Activated CD8-positive, alpha-beta memory T cell treated with anti-CD3 and anti-CD28 coated beads, Interleukin-2, amount 50 U/mL, for 4 hours (primary cell): ENCODE data around the gene DYRK3.

ENCODE experiments used
- DNase-seq: peaks from one replicate; pipeline ENCODE4 v3.0.0-alpha.2; 2020

DYRK3 gene

DNA sequence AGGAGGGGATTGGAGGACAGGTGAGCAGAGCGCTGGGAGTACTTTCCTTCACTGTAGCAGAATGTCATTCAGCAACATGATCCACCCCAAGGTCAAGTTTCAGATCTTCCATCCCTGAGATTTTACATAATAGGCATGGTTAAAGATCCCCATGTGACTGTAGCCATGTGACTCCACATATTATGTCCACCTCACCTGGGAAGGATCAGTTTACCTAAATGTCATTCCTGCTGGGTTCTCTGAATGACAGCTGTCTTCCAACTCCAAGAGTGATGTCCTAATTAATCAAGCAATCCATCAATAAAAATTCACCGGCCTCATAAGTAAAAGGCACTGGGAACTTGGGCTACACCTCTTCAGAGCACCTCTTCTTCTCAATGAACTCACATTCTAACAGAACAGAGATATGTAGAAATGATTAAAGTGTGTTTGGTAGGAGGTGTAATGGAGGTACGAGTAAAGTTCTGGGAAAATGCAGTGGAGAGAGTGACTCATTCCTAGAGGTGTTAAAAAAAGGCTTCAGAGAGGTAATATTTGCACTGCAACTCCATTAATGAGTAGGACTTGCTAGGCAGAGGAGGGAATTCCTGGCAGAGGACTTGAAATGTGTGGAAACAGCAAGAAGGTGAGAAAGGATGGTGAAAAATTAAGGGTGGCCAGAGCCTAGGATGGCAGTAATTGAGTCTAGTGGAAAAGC, 27.2 kb downstream of the DYRK3 start:
- no peak for DNase-seq

DNA sequence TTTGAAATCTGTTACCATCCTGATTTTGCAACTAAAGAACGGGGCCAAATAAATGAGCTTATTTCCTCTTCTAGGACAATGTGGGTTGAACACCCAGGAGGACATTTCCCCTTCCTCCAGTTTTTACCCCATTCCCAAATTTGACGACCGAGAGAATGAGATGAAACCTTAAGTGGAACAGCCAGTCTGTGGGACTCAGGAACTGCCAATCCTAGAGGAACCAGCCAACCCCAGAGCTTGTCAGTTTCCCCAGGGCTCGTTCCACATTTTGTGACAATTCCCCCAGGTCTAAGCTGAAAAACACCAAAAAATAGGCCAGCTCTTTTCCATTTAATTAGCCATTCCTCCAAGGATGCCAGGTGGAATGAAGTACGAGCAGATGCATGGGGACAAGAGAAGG, 28.0 kb downstream of the DYRK3 start:
- no peak for DNase-seq

DNA sequence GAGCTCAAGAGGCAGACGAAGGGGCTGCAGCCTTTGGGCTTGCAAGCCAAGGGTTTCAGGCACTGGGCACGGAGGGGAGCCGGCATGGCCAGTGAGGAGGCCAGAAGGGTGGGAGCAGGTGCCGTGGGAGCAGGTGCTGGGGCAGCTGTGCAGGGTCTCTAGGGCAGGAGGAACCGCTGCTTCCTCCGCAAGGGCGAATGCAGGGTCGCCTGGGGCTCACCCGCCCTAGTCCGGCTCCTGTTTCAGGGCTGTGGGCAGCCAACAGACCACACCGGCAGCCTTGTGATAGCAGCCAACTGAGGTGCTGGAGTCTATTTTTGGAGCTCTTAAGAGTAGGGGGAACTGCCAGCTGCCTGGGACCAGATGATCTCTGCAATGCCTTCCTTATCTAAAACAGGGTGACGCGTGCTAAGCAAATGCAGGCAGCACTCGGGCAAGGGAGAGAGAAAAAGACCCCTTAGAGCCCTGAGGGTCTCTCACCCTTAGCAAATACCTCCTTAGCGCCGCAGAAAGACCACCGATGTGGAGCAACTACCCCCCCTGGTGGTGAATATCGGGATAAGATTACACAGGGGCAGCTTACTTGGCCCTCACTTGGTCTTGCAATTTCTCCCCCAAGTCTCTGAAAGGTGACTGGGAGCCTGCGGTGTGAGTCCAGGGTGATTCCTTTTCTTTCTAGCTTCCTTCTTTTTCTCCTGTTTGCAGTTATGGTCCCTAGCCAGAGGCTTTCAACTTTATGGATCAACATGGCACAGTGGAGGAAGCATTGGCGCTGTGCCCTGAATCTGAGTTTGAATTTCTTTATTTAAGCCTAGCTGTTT, 28.7 kb downstream of the DYRK3 start:
- DNase-seq = peak; percentile 71

DNA sequence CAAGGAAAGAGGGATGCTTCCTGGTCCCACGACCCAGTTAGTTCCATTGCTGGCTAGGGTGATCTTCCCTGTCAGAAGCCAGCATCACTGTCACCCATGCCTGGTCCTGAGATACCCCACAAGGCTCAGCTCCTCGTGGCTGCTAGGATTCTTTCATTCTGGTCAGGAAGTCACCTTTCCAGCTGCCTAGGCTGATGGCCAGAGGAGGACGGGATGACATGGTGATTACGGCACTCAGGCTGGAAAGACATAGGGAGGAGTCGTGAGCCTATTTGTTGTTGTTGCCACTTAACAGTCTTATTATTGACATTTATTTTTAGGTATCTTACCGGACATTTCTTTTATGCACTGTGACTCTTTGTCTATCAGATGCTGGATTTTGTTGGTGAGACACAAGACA, 29.4 kb downstream of the DYRK3 start:
- no peak for DNase-seq

DNA sequence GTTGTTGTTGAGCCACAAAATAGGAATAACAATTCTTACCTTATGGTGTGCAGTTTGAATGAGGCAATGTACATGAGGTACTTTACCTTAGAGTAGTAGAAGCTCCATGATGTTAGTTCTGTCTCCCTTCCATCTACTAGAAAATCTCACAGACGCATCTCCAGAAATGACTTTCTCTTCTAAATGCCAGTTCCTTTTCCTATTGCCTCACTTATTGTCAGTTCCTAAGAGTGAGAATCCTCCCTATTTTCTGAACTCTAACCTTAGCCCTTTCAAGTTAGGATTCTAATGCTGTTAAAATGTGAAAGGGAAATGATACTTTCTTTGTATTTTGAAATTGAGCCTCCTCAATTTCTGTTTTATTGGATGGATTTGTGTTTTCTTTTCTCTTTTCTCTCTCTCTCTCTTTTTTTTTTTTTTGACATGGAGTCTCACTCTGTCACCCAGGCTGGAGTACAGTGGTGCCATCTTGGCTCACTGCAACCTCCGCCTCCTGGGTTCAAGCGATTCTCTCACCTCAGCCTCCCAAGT, 30.8 kb downstream of the DYRK3 start:
- no peak for DNase-seq

DNA sequence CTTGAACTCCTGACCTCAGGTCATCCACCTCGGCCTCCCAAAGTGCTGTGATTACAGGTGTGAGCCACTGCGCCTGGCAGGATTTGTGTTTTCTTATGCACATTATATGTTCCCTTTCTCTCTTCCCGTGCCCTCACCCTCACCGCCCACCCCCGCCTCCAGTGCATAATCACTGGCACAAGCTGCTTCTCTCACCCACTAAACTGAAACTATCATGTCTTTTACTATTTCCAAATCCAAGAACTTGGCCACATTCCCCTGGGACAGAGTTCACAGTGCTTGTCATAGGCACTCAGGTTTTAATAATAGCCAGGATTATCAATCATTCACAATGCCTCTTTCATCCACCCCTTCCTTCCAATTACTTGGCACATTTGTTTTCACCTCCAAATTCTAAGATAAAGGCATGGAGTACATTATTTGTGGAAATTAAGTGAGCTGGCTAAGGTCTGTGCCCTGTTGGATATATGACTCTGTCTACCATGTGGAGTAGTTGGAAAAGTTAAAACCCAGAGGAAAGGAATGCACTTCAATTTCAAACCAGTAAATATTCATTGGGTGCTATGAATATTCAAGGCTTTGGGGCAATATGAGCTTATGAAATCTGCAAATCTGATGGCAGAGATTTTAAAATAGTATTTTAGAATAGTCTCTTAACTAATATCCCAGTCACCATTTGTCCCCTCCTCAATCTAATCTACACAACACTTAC, 31.8 kb downstream of the DYRK3 start:
- DNase-seq = no peak

DNA sequence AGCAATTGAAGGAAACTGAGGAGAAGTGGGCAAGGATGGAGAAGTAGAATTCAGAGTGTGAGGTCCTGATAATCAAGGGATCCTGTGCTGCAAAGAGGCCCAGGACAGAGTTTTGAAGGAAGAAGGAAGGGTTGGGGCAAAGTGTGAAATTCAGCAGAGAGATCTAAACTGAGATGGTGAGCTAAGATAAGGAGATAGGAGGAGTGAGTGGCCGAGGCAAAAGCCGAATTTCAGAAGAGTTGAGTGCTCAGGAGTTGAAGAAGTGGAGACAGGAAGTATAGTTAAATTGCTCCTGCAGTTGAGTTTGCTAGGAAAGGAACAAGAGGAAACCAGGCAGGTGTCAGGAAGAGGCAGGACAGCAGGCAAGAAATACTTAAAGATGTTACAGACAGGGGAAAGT, 33.0 kb downstream of the DYRK3 start:
- no peak for DNase-seq

DNA sequence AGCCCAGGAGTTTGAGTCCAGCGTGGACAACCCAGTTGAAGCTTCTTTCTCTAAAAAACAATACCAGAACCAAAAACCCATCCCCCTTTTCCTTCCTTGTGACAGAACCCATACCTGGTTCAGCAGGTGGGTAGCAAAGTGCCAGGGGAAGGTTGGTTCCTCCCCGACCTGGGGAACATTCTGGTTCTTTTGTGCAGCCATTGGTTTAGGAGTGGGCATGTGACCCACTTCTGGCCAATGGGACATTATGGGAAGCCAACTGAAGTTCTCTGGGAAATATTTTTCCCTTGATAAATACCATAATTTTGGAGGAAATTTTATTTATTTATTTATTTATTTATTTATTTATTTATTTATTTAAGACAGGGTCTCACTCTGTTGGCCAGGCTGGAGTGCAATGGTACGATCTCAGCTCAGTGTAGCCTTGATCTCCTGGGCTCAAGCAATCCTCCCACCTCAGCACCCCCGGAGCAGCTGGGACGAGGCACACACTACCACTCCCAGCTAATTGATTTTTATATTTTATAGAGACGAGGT, 33.6 kb downstream of the DYRK3 start:
- no peak for DNase-seq

DNA sequence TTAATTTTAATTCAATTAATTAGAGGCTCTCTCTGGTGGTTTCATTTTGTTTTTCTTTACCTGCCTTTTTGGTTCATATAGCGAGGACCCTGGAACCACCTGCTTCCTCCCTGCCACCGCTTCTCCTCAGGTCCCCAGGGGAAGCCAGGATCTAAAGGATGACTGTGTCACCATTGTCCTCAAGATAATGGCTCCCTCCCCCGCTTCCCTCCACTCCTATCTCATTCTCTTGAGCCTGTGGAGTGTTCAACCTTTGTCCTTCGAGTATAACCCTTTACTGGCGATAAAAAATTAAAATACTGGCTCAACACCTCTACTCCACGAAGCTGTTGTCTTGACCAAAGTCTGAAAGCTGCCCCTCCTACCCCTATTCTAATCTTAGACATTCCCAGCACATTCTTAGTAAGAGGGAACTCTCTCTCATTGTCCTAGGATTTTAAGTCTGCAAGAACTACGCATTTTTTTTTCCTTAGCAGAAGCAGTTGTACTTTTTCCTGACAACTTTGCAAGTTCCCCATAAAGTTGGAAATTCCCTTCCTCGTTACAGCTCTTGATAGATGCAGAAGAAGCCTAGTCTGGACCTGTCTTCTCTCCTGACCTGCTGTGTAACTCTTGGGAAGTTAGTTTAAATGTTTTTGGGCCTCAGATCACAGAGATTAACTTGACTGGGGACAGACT, 36.8 kb downstream of the DYRK3 start:
- no peak for DNase-seq

DNA sequence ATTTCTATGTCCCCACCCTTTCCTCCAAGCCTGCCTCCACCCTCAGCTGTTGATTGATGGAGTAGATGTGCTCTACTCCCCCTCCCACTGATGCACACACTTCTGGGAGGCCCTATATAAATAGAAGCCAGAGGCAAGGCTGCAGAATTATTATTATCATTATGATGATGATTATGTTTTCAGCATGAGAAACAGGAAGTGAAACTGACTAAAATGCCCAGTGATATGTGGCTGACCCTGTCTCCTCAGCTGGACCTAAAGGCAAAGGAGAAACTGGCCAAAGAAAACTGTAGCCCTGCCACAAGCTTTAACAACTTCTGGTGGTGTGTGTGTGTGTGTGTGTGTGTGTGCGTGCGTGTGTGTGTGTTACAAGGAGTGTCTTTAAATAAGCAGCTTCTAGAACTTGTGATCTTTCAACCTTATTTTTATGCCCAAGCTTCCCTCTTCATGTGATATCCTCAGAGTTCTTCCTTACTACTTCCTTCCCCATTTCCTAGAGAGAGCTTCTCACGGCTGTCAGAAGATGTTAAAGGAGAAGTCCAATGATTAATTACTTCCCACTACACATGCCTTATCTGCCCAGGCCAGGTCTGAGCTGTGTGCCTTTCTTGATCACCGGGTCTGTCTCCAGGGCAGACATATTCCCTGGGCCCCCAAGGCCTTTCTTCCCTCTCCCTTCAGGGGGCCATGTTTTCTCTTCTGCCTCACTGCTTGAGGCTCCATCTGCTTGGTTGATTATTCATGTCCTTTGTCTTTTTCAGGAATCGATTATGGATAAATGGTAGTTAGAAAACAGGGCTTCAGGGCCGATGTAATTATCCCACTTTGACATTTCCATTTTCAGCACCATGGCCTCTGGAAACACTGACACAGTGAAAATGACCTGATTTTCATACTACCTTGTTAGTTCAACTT, 37.8 kb downstream of the DYRK3 start:
- DNase-seq = no peak

DNA sequence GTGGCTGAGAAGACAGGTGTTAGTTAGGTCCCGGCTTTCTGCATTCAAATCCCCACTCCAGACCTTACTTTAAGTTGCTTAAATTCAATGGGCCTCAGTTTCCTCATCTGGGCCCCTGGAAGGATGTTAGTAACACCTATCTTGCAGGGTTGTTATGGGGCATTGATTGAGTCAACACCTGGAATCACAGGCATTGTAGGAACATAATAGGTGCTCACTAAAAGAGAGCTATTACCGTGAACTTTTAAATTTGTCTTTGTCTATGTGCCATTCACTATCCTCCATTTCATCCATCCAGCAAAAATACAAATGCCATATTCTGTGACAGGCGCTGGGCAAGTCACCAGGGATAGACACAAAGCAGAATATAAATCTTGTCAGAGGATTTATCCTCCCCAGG, 38.9 kb downstream of the DYRK3 start:
- DNase-seq = no peak

DNA sequence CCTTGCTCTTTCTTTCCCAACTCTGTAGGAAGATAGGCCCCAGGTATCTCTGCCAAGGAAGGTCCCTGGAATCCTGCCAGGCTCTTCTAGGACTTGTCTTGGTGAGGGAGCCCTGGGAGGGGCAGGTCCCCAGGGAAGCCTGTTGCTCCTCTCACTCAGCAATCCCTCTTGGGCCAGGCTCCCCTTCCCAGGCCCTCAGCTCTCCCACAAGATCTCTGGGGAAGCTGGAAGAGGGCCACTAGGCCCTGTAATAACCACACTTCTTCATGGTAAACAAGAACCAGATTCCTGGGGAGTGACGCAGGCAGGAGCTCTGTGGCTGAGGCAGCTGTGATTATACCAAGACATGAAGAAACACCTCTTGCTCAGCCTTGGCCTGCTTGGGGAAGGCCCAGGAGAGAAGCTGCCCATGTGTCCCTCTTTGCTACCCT, 39.4 kb downstream of the DYRK3 start:
- no peak for DNase-seq

DNA sequence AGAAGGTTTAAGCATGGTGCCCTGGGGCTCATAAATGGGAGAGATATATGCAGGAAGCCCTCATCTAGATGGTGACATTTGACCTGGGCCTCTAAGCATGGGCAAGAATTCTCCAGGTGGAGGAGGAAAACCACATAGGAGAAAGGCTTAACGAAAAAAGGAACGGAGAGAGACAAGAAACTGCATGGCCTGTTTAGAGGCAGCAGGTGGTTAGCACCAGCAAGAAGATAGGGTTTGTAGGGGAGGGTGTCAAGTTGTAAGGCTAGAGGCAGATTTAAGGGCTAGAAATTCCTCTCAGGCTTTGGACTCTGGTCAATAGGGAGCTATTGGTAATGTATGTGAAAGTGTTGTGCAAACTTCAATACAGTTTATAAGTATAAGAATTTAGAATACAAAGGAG, 41.2 kb downstream of the DYRK3 start:
- no peak for DNase-seq

DNA sequence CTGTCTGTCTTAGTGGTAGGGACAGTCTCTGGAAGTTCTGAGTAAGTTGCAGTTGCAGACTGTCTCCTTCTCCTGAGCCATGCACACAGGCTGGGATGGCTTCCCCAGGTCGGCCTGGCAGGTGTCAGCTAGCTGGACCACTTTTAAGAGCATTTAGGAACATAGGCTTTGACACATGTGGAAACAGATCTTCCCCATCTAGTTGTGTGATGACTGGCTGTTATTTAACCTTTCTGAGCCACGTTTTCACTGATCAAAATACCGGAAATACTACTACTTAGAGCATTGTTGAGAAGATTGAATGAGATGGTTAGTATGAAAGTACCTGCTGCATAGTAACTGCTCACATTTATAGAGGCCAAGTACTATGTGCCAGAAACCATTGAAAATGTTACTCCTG, 43.2 kb downstream of the DYRK3 start:
- no peak for DNase-seq

DNA sequence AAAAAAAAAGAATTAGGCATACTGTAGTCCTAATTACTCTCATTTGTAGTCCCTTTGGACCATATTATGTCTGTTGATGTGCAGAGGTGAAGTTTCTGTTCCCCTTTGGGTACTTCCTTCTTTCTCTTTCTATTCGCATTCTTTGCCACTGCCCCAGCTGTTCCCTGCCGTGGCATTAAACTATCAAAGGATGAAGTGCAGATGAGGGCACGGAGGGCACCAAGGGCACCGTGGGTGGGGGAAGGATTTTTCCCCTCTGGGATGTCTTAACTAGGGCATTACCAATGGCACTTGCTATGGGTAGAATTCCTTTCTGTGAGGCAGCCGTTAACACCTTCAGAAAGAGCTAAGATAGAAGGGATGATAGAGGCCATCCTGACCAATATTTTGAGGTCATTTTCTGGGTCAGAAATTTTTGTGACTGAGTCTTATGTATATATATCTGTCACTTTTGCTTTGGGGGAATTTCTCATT, 44.4 kb downstream of the DYRK3 start:
- DNase-seq = no peak

DNA sequence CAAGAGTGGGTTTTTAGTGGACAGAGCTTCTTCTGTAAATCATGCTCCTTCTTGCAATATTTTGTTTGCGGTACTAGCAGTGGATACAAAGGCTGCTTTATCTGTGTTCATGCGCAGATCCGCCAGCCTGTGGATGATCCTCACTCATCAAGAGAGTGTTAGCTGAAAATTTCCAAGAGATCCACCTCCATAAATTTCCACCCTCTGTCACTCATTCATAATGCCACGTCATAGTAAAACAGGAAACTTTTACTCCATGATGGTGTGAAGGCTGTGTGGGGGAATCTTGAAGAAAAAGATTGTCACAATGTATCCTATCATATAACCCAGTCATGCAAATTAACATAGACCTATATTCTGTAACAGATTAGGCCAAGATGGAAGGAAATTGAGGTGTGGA, 44.9 kb downstream of the DYRK3 start:
- DNase-seq = no peak

DNA sequence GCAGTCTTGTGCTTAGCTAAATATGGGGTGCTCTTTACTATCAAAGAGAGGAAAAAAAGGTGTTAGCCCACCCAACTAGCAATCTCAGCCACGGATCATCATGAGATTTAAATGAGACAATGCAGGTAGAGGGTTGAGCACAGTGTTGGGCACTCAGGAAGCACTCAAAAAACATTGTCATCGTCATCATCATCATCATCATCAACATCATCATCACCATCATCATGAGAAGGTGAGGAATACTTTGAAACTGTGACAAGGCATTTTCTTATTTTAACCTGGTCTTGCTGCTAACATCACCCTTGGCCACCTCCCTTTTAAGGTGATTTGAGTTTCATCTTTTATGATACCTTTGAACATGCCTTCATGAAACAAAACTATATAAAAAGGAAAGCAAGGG, 46.0 kb downstream of the DYRK3 start:
- no peak for DNase-seq

DNA sequence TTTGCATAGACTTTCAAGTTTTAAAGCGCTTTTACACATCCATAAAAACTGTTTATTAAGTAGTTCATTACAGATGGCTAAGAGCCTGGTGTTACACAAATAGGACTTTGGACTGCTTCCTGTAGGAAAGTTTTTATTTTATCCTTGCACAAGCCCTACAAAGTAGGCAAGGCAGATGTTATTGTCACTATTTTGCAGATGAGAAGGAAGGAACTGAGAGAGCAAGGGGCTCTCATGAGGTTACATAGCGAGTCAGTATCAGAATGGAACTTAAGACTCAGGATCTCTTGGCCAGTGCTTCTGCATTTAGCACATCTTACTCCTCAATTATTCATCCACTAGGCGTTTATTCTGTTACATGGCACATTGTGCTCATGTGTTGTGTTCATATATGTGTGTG, 46.8 kb downstream of the DYRK3 start:
- no peak for DNase-seq

DNA sequence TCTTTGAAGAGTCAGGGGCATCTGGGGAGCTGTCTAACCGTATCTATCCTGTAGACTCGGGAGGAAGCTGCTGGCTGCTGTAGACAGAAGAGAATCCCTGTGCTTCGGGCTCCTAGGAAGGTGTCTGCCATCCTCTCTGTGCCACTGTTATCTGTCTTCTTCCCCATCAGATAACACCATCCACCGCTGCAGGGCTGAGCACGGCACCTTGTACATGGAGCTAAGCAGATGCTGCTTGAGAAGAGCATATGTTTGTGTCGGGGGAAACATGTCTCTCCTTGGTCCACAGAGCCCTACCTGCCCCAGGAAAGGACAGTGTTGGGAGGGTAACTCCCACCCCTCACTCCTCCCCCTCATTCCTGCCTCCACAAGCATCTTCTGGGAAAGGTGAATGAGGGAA, 48.0 kb downstream of the DYRK3 start:
- DNase-seq = no peak

DNA sequence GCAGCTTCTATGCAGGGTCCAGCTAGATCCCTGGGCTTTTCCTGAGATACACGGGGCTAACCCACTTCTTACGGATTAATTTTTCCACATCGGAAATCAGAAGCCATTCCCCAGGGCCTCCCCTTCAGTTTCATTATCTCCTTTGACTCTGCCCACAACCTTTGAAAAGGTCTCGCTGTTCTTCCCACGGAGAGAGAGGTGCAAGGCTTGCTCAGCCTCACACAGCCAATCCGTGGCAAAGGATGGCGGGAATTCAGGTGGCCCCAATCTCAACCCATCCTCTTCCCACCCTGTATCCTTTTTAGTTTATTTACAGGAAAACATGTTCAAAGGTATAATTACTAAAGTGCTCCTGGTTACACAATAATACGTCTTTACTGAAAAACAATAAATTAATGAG, 48.7 kb downstream of the DYRK3 start:
- no peak for DNase-seq
